DOHH2 (cell line): ENCODE measurements around the gene TDRD15.
"Not testable (repeated sequence)": the region's sequence is repeated elsewhere in the genome, so short reads cannot be mapped to it uniquely, and the experiment has no call there.

ENCODE experiments used
- H3F3A ChIP-seq: fragments of 200-600 bp; sonication (generic), shearing (Covaris generic); 2 replicates; pipeline ENCODE4 v1.6.0; 2016; ENCODE audit warnings: antibody characterized with exemption, mild to moderate bottlenecking; ENCODE audit not compliant: control insufficient read depth, insufficient read depth
- H3K27ac ChIP-seq: fragments of 200-600 bp; sonication (generic); 2 replicates; pipeline ENCODE4 v1.5.1; 2014; ENCODE audit warnings: low read depth, mild to moderate bottlenecking, low read length, moderate library complexity
- H3K27me3 ChIP-seq: fragments of 200-600 bp; sonication (generic); 2 replicates; pipeline ENCODE4 v1.6.1; 2014; ENCODE audit warnings: mild to moderate bottlenecking, low read length, mixed read lengths; ENCODE audit not compliant: control insufficient read depth
- H3K36me3 ChIP-seq: fragments of 200-600 bp; sonication (generic); 2 replicates; pipeline ENCODE4 v1.6.1; 2014; ENCODE audit warnings: mild to moderate bottlenecking, low read length, moderate library complexity, mixed read lengths; ENCODE audit not compliant: control insufficient read depth
- H3K4me1 ChIP-seq: fragments of 200-600 bp; sonication (generic); 2 replicates; pipeline ENCODE4 v1.6.1; 2014; ENCODE audit warnings: mild to moderate bottlenecking, low read length, mixed read lengths; ENCODE audit not compliant: control insufficient read depth
- H3K4me2 ChIP-seq: fragments of 200-600 bp; sonication (generic); 2 replicates; pipeline ENCODE4 v1.6.0; 2014; ENCODE audit warnings: mild to moderate bottlenecking, low read length, moderate library complexity
- H3K4me3 ChIP-seq: fragments of 200-600 bp; sonication (generic); 2 replicates; pipeline ENCODE4 v1.5.1; 2014; ENCODE audit warnings: mild to moderate bottlenecking, low read length, mixed read lengths
- H3K79me2 ChIP-seq: fragments of 200-600 bp; sonication (generic); 2 replicates; pipeline ENCODE4 v1.6.1; 2014; ENCODE audit warnings: mild to moderate bottlenecking, low read length, mixed read lengths; ENCODE audit not compliant: control insufficient read depth
- H3K9me2 ChIP-seq: fragments of 200-600 bp; sonication (generic); replicated peaks from 2 replicates; pipeline ENCODE4 v1.6.1; 2014; ENCODE audit warnings: mild to moderate bottlenecking, low read length, mixed read lengths; ENCODE audit not compliant: control insufficient read depth
- H3K9me3 ChIP-seq: fragments of 200-600 bp; sonication (generic); 2 replicates; pipeline ENCODE4 v1.6.1; 2014; ENCODE audit warnings: antibody characterized with exemption, low read length, mixed read lengths; ENCODE audit not compliant: control insufficient read depth, insufficient read depth
- H4K20me1 ChIP-seq: fragments of 200-600 bp; sonication (generic); 2 replicates; pipeline ENCODE4 v1.6.0; 2014; ENCODE audit warnings: low read depth, mild to moderate bottlenecking, antibody characterized with exemption, low read length, moderate library complexity; ENCODE audit not compliant: control insufficient read depth, insufficient read depth
- EZH2phosphoT487 ChIP-seq: fragments of 200-600 bp; sonication (generic); IDR thresholded peaks from 2 replicates; pipeline ENCODE4 v1.6.1; 2017; ENCODE audit warnings: borderline replicate concordance, mild to moderate bottlenecking, antibody characterized with exemption, low read length, moderate library complexity, mixed read lengths
- TF ChIP-seq, protein P1 (sequence below): fragments of 200-600 bp; sonication (generic); IDR thresholded peaks from one replicate; pipeline ENCODE4 v1.5.1; 2014; ENCODE audit warnings: antibody characterized with exemption, mild to moderate bottlenecking, low read depth, low read length; ENCODE audit not compliant: poor library complexity, severe bottlenecking

The TDRD15 gene

DNA sequence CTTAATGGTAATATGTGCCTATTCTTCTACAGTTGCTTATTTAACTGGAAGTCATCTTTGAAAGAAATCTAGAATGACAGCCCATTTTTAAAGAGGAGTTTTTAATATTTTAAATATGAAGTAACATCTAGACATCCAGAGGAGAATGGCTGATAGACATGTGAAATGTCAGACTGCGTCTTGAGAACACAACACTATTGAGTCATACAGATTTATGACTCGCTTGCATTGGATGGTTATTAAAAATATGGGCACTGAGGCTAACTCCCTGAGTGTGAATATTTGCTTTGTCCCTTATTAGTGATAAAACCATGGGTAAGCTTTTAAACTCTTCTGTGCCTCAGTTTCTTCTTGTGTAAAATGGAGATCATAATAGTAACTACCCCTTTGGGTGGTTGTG is 22.9 kb downstream of the TDRD15 start:
- Histone ChIP-seq H3K9me2 (no peaks in the 10 kb centered on the region), H3K27ac (no peak overlapping the region), H3K27me3 (no peaks in the 10 kb centered on the region), H3K79me2 (no peaks in the 10 kb centered on the region), H3F3A (no peaks in the 10 kb centered on the region), H3K4me3 (no peak overlapping the region), H3K36me3 (no peaks in the 10 kb centered on the region), H4K20me1 (no peaks in the 10 kb centered on the region), H3K9me3 (no peaks in the 10 kb centered on the region), H3K4me1 (no peaks in the 10 kb centered on the region), H3K4me2 (no peak overlapping the region)
- TF ChIP-seq EZH2phosphoT487 = no peak
- TF ChIP-seq, protein P1, sequence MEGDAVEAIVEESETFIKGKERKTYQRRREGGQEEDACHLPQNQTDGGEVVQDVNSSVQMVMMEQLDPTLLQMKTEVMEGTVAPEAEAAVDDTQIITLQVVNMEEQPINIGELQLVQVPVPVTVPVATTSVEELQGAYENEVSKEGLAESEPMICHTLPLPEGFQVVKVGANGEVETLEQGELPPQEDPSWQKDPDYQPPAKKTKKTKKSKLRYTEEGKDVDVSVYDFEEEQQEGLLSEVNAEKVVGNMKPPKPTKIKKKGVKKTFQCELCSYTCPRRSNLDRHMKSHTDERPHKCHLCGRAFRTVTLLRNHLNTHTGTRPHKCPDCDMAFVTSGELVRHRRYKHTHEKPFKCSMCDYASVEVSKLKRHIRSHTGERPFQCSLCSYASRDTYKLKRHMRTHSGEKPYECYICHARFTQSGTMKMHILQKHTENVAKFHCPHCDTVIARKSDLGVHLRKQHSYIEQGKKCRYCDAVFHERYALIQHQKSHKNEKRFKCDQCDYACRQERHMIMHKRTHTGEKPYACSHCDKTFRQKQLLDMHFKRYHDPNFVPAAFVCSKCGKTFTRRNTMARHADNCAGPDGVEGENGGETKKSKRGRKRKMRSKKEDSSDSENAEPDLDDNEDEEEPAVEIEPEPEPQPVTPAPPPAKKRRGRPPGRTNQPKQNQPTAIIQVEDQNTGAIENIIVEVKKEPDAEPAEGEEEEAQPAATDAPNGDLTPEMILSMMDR = no peak

DNA sequence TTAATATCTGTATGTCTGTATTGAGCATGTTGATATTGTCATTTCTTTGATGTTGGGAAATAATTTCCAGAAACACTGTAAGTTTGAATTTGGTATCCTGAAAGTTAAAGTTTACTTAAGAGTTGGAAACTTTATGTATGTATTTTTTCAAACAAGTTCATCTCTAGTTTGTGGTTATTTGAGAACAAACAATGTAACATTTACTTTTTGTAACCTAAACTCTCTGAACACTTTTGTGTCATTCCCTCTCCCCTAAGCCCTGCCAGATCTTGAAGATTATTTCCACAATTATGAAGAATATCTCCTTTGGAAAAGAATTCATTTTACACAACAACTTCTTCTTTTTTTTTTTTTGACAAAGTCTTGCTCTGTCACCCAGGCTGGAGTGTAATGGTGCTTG is 24.9 kb downstream of the TDRD15 start:
- no peaks in the 10 kb centered on the region for H3F3A ChIP-seq
- H3K36me3 ChIP-seq = no peaks in the 10 kb centered on the region
- H3K9me3 ChIP-seq = no peaks in the 10 kb centered on the region
- no peak for TF ChIP-seq EZH2phosphoT487
- TF ChIP-seq, protein P1 = no peak
- H3K4me2 ChIP-seq = no peak overlapping the region
- H3K79me2 ChIP-seq = no peaks in the 10 kb centered on the region
- H3K4me1 ChIP-seq = no peaks in the 10 kb centered on the region
- H3K4me3 ChIP-seq = no peak overlapping the region
- no peaks in the 10 kb centered on the region for H3K9me2 ChIP-seq
- no peaks in the 10 kb centered on the region for H3K27me3 ChIP-seq
- H4K20me1 ChIP-seq = no peaks in the 10 kb centered on the region
- no peak overlapping the region for H3K27ac ChIP-seq

DNA sequence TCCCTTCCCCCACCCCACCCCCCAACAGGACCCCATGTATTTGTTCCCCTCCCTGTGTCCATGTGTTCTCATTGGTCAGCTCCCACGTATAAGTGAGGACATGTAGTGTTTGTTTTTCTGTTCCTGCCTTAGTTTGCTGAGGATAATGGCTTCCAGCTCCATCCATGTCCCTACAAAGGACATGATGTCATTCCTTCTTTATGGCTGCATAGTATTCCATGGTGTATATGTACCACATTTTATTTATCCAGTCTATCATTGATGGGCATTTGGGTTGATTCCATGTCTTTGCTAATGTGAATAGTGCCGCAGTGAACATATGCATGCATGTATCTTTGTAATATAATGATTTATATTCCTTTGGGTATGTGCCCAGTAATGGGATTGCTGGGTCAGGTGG is 27.5 kb downstream of the TDRD15 start:
- not testable (repeated sequence) for H3K9me2 ChIP-seq, H3K9me3 ChIP-seq, H4K20me1 ChIP-seq, H3K4me1 ChIP-seq, H3K27ac ChIP-seq, H3K4me2 ChIP-seq, H3K36me3 ChIP-seq, H3K79me2 ChIP-seq, H3K4me3 ChIP-seq, H3K27me3 ChIP-seq, H3F3A ChIP-seq

DNA sequence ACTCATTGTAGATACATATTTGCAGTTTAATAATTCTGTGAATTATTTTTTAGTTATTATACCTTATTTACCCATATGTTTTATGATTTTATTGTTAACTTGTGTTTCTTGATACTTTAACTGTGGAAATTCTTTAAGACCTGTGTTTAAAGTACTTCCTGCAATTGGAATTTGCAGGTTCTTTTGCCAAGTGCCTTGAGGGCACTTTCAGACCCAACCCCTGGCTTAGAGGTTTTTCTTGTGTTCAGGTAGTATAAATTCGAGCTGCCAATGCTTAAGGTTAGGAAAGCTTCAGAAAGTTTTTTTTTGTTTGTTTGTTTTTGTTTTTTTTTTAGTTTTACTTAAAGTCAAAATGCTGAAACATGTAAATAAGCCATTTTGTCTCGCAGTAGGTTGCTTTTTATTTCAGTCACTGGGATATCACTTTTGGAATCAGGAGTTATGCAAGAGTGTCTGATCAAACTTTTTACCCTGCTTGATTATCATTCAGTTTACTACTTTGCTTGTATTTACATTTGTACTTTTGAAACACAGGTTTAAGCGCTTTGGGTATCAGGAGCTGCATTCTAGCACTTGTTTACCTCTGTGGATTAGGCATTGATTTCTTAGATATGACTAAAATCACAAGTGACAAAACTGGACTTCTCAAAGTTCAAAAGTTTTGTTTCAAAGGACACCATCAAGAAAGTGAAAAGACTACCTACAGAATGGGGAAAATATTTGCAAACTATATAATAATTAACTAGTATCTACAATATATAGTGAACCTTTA is 31.8 kb downstream of the TDRD15 start:
- no peak overlapping the region for H3K4me3 ChIP-seq
- H3K36me3 ChIP-seq = no peaks in the 10 kb centered on the region
- H3K27me3 ChIP-seq = no peaks in the 10 kb centered on the region
- no peaks in the 10 kb centered on the region for H3K4me1 ChIP-seq
- no peak overlapping the region for H3K4me2 ChIP-seq
- H4K20me1 ChIP-seq = no peaks in the 10 kb centered on the region
- no peaks in the 10 kb centered on the region for H3F3A ChIP-seq
- no peaks in the 10 kb centered on the region for H3K9me3 ChIP-seq
- no peaks in the 10 kb centered on the region for H3K79me2 ChIP-seq
- no peak overlapping the region for H3K27ac ChIP-seq
- H3K9me2 ChIP-seq = no peaks in the 10 kb centered on the region
- TF ChIP-seq, protein P1 = no peak
- no peak for TF ChIP-seq EZH2phosphoT487
